ENCODE results near the gene KRT4. TPM values are rescaled to one million over a fixed set of nuclear protein-coding genes. Genes with fewer than 3 reads are reported as not detected.

Gene KRT4
- total RNA-seq, 1 experiment from 2014 or later: not detected

- no peak overlapping the region for H3K4me3 Mint-ChIP-seq
- H3K36me3 Mint-ChIP-seq (ENCODE audit: insufficient read depth in 1 of 3, low read depth in 3 of 3): no peaks in the 10 kb centered on the region; a peak in 1 of 7 replicates
Observed at GRCh38 chr12:52817003-52817698, 3.2 kb upstream of the KRT4 start.

More at GRCh38 chr12:52817003-52817698, 3.2 kb upstream of the KRT4 start:
- Histone ChIP-seq H3K4me1 (ENCODE audit: insufficient read depth, low read length) (no peaks in the 10 kb centered on the region), H3K79me1 (ENCODE audit: insufficient read depth, low read depth, low read length, poor library complexity, severe bottlenecking) (no peaks in the 10 kb centered on the region), H3K9me3 (ENCODE audit: control insufficient read depth, low read depth, low read length) (no peaks in the 10 kb centered on the region), H3K23ac (ENCODE audit: insufficient read length, low read depth, low read length) (no peak overlapping the region), H3K14ac (ENCODE audit: insufficient read depth, low read length) (no peak overlapping the region), H4K91ac (ENCODE audit: insufficient read length, low read depth, low read length) (no peak overlapping the region), H3K79me2 (ENCODE audit: insufficient read depth, low read length) (no peaks in the 10 kb centered on the region), H3T11ph (ENCODE audit: low read length) (no peak overlapping the region), H3K9ac (ENCODE audit: extremely low read depth, insufficient read length, low read length) (no peak overlapping the region), H3K18ac (ENCODE audit: insufficient read length, low read depth, low read length) (no peak overlapping the region), H2BK120ac (ENCODE audit: low read depth, low read length, poor library complexity, severe bottlenecking) (no peak overlapping the region), H3K4me2 (ENCODE audit: insufficient read depth, insufficient read length, low read length) (no peak overlapping the region), H4K5ac (ENCODE audit: insufficient read length, low read depth, low read length) (no peak overlapping the region), H3K56ac (ENCODE audit: insufficient read length, low read depth, low read length) (no peak overlapping the region), H2AK5ac (ENCODE audit: insufficient read length, low read length) (no peak overlapping the region), H2BK20ac (ENCODE audit: low read depth, low read length, poor library complexity, severe bottlenecking) (no peak overlapping the region), H3K23me2 (ENCODE audit: insufficient read length, low read depth, low read length, poor library complexity, severe bottlenecking) (no peaks in the 10 kb centered on the region), H2BK15ac (ENCODE audit: low read depth, low read length) (no peak overlapping the region), H4K8ac (replicated peaks; ENCODE audit: insufficient read length, low read depth, low read length) (no peak overlapping the region), H2BK5ac (ENCODE audit: insufficient read length, low read length) (no peak overlapping the region), H3K27ac (ENCODE audit: insufficient read length, low read depth, low read length) (no peak overlapping the region), H3K27me3 (ENCODE audit: insufficient read depth, low read length) (no peaks in the 10 kb centered on the region), H4K20me1 (ENCODE audit: control insufficient read depth, insufficient read depth, insufficient read length) (no peaks in the 10 kb centered on the region), H2AFZ (ENCODE audit: low read length) (no peak overlapping the region), H2BK12ac (ENCODE audit: insufficient read length, low read depth, low read length) (no peak overlapping the region), H3K4ac (ENCODE audit: low read depth, low read length) (no peak overlapping the region)
- no peak overlapping the region for H3K27ac Mint-ChIP-seq
- no peaks in the 10 kb centered on the region for H3K9me3 Mint-ChIP-seq
- peaks cover 3 to 7% of the 10 kb centered on the region in 2 experiments; a peak in 3 of 4 replicates for H3K4me1 Mint-ChIP-seq
- no peak for TF ChIP-seq CTCF (conservative IDR thresholded peaks at IDR 0.05)
- no peak for DNase-seq
- peaks cover 3% of the 10 kb centered on the region for H3K27me3 Mint-ChIP-seq (ENCODE audit: low read depth)
- no CpG with 5 or more reads among the region's 8 CpGs for whole genome bisulfite sequencing (ENCODE audit: extremely low coverage, insufficient read length, low lambda C conversion rate)

Measured in H9 (cell line).